GM12878 (cell line): ENCODE measurements around the gene F10. TPM values are rescaled to one million over a fixed set of nuclear protein-coding genes. Genes with fewer than 3 reads are reported as not detected.
"Not testable (repeated sequence)": the region's sequence is repeated elsewhere in the genome, so short reads cannot be mapped to it uniquely, and the experiment has no call there.

Experiments
- ATAC-seq: fragments of 200-7000 bp; cut with Tn5 transposase; 3 replicates; pipeline ENCODE4 v1.9.1; 2020; ENCODE audit warnings: mild to moderate bottlenecking, moderate library complexity
- BruUV-seq: library from RNA; stranded (reverse); fragments of 400-500 nt; replicated peaks from 2 replicates; lab custom pipeline; 2021; lab: Mats Ljungman, UMichigan
- CTCF ChIA-PET: fragments of 300-600 bp; sonication (Branson Sonifier 250); formaldehyde crosslinking; extraction: SDS; loops from one replicate; lab custom pipeline; 2021; ENCODE audit warnings: inconsistent platforms; lab: Yijun Ruan, JAX
- POLR2A ChIA-PET: fragments of 350-600 bp; formaldehyde crosslinking; extraction: SDS; loops from one replicate; lab custom pipeline; 2021; ENCODE audit warnings: inconsistent platforms; lab: Charles Lee
- RAD21 ChIA-PET: fragments of 300-600 bp; sonication (Branson Sonifier 250); formaldehyde crosslinking; loops from one replicate; lab custom pipeline; 2023; ENCODE audit warnings: antibody characterized with exemption; ENCODE audit not compliant: unreplicated experiment; lab: Charles Lee
- SMC1A ChIA-PET: fragments of 300-600 bp; sonication (Branson Sonifier 250); formaldehyde crosslinking; loops from one replicate; lab custom pipeline; 2023; ENCODE audit not compliant: unreplicated experiment, uncharacterized antibody; lab: Charles Lee
- DNase-seq: peaks from one replicate; pipeline ENCODE4 v3.0.0-alpha.2; 2011; ENCODE audit warnings: low read depth, low spot score
- FAIRE-seq: peaks from 3 replicates; lab custom pipeline; 2011; peaks lifted over from hg19 to GRCh38; lab: Jason Lieb, UNC
- H2AFZ ChIP-seq: 2 replicates; pipeline ENCODE4 v1.6.0; 2011; ENCODE audit warnings: low read depth, low read length, control low read depth; ENCODE audit not compliant: control insufficient read depth
- H3K27ac ChIP-seq: 2 replicates; pipeline ENCODE4 v1.5.1; 2011; ENCODE audit warnings: control low read depth; ENCODE audit not compliant: control insufficient read depth, insufficient read depth
- H3K27me3 ChIP-seq, 2 experiments: replicated peaks in 1 of 2; 2 replicates each; pipeline versions ENCODE4 v1.6.0 to v1.6.1; 2011; ENCODE audit warnings: low read length in 1 of 2; ENCODE audit not compliant: control insufficient read depth in 2 of 2, insufficient read depth in 2 of 2
- H3K36me3 ChIP-seq, 2 experiments: 2 replicates each; pipeline ENCODE4 v1.5.1; 2011; ENCODE audit warnings: low read length in 1 of 2; ENCODE audit not compliant: control insufficient read depth in 2 of 2, insufficient read depth in 2 of 2
- H3K4me1 ChIP-seq: 2 replicates; pipeline ENCODE4 v1.6.1; 2011; ENCODE audit warnings: mild to moderate bottlenecking, low read length, moderate library complexity, mixed read lengths; ENCODE audit not compliant: control insufficient read depth, insufficient read depth
- H3K4me2 ChIP-seq: 2 replicates; pipeline ENCODE4 v1.6.0; 2011; ENCODE audit warnings: control low read depth; ENCODE audit not compliant: control insufficient read depth, insufficient read depth
- H3K4me3 ChIP-seq: fragments of 200-600 bp; sonication (generic); 2 replicates; pipeline ENCODE4 v1.5.1; 2016
- H3K79me2 ChIP-seq: 2 replicates; pipeline ENCODE4 v1.6.0; 2011; ENCODE audit warnings: low read length; ENCODE audit not compliant: control insufficient read depth, insufficient read depth
- H3K9ac ChIP-seq: 2 replicates; pipeline ENCODE4 v1.8.0; 2011; ENCODE audit warnings: low read length, control low read depth, mixed read lengths; ENCODE audit not compliant: control insufficient read depth, insufficient read depth
- H3K9me3 ChIP-seq: replicated peaks from 3 replicates; pipeline ENCODE4 v1.5.1; 2011; ENCODE audit warnings: mild to moderate bottlenecking, low read length; ENCODE audit not compliant: control insufficient read depth, insufficient read depth
- H4K20me1 ChIP-seq: 2 replicates; pipeline ENCODE4 v1.6.0; 2011; ENCODE audit not compliant: control insufficient read depth, insufficient read depth
- SMAD1 ChIP-seq: fragments of 450-650 bp; IDR thresholded peaks from 2 replicates; pipeline ENCODE4 v1.6.1; 2018; ENCODE audit warnings: mild to moderate bottlenecking, low read depth; ENCODE audit not compliant: partially characterized antibody
- TARDBP ChIP-seq: IDR thresholded peaks from 2 replicates; pipeline ENCODE4 v1.6.1; 2016; ENCODE audit warnings: borderline replicate concordance
- WGBS: methylation state at CpG from one replicate; pipeline ENCODE4 v1.1.6; 2016; ENCODE audit warnings: low lambda C conversion rate; ENCODE audit not compliant: insufficient replicate concordance, insufficient coverage; ENCODE audit errors: missing lambda C conversion rate; 5-methylcytosine and 5-hydroxymethylcytosine counted together
- in situ Hi-C: fragments of 300-500 bp; cut with MboI; formaldehyde crosslinking; loops from 9 replicates; pipeline ENCODE4 v1.14.3; 2018; ENCODE audit warnings: mixed read lengths
- intact Hi-C: fragments of 100-400 bp; cut with micrococcal nuclease; formaldehyde crosslinking; loops from one replicate; pipeline ENCODE4 v1.14.2; 2022; ENCODE audit not compliant: unreplicated experiment
- polyA plus RNA-seq, 11 experiments: library from polyadenylated mRNA; depleted of rRNA in 4 of 11; unstranded in 6 of 11; stranded (reverse) in 5 of 11; fragments of >200 nt; fragmentation: Nextera tagmentation in 4 of 11; fragmentation: Illumina TruSeq in 1 of 11; extraction: Ambion mirVana in 4 of 11; extraction: Trizol in 1 of 11; gene quantifications; 1 replicate in 1 of 11; 2 replicates in 10 of 11; pipeline versions ENCODE4 v1.2.1 to v1.2.3, GENCODE V29; 2011 to 2016; ENCODE audit warnings: inconsistent platforms in 2 of 11, missing spikeins in 2 of 11, low read depth in 1 of 11
- total RNA-seq, 4 experiments: library from RNA; depleted of rRNA in 3 of 4; stranded (reverse); fragments of >200 nt in 3 of 4; fragmentation: Illumina TruSeq in 1 of 4; extraction: Trizol in 1 of 4; gene quantifications; 2 replicates each; pipeline versions ENCODE4 v1.2.1 to v1.2.3, GENCODE V29; 2013 to 2021

Gene F10
- total and polyA plus RNA-seq, 10 of the 15 experiments (the other 5 are each of a cell fraction or from before 2014, with no cell fraction given) = not detected

- intact Hi-C loops = no loop called here
- POLR2A ChIA-PET = no interaction called here
- no peak overlapping the region for H2AFZ ChIP-seq
- no peaks in the 10 kb centered on the region for H3K79me2 ChIP-seq
- no peak overlapping the region for H3K27ac ChIP-seq
- RAD21 ChIA-PET = no interaction called here
- H3K9me3 ChIP-seq = peaks cover 1% of the 10 kb centered on the region; the same call in 1 of the 3 replicates
- in situ Hi-C loops = no loop called here
- ATAC-seq (no peak), DNase-seq (no peak), FAIRE-seq (no peak)
- H3K4me1 ChIP-seq = no peaks in the 10 kb centered on the region
- H3K27me3 ChIP-seq = no peaks in the 10 kb centered on the region
- TF ChIP-seq SMAD1 (no peak), TARDBP (no peak)
- no peaks in the 10 kb centered on the region for H3K36me3 ChIP-seq
- WGBS = 85% methylated on average over 31 of the region's 49 CpGs
- CTCF ChIA-PET = no interaction called here
- H3K9ac ChIP-seq = no peak overlapping the region
- BruUV-seq = no TSS peak
- no peaks in the 10 kb centered on the region for H4K20me1 ChIP-seq
- no peak overlapping the region for H3K4me2 ChIP-seq
- SMC1A ChIA-PET = no interaction called here
- H3K4me3 ChIP-seq = no peak overlapping the region
Observed at GRCh38 chr13:113110852-113111315, 11.7 kb upstream of the F10 start.

DNA sequence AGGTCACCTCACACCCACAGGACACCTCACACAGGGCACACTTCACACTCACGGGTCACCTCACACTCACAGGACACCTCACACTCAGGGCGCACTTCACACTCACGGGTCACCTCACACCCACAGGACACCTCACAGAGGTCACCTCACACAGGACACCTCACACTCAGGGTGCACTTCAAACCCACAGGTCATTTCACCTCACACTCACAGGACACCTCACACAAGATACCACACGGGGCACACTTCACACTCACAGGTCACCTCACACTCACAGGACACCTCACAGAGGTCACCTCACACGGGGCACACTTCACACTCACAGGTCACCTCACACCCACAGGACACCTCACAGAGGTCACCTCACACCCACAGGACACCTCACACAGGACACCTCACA is 10.8 kb upstream of the F10 start:
- ATAC-seq, H3K4me3 ChIP-seq, DNase-seq, SMC1A ChIA-PET, H2AFZ ChIP-seq, H3K27ac ChIP-seq, H3K9me3 ChIP-seq, POLR2A ChIA-PET, H3K79me2 ChIP-seq, H3K9ac ChIP-seq, BruUV-seq, H3K27me3 ChIP-seq, in situ Hi-C loops, FAIRE-seq, RAD21 ChIA-PET, H3K4me2 ChIP-seq, H4K20me1 ChIP-seq, H3K36me3 ChIP-seq, CTCF ChIA-PET, intact Hi-C loops, H3K4me1 ChIP-seq: not testable (repeated sequence)
- WGBS = 28% methylated on average over 5 of the region's 5 CpGs

DNA sequence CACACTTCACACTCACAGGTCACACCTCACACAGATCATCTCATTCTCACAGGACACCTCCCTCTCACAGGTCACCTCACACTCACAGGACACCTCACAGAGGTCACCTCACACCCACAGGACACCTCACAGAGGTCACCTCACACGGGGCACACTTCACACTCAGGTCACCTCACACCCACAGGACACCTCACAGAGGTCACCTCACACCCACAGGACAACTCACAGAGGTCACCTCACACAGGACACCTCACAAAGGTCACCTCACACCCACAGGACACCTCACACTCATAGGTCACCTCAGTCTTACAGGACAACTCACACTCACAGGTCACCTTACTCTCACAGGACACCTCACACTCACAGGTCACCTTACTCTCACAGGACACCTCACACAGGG is 10.1 kb upstream of the F10 start:
- WGBS = 0% methylated on average over 1 of the region's 1 CpG
- POLR2A ChIA-PET, SMC1A ChIA-PET: not testable (repeated sequence)

More for the DNA sequence above, 10.1 kb upstream of the F10 start:
- CTCF ChIA-PET, intact Hi-C loops, FAIRE-seq, BruUV-seq, H3K27ac ChIP-seq, H3K4me1 ChIP-seq, H3K79me2 ChIP-seq, ATAC-seq, RAD21 ChIA-PET, H4K20me1 ChIP-seq, H3K4me2 ChIP-seq, H3K9me3 ChIP-seq, H3K27me3 ChIP-seq, H3K4me3 ChIP-seq, H2AFZ ChIP-seq, in situ Hi-C loops, H3K36me3 ChIP-seq, H3K9ac ChIP-seq, DNase-seq: not testable (repeated sequence)
